SK-N-SH treated with all-trans-retinoic acid at 6 μM for 48 hours (cell line): ENCODE results near the gene SH3TC1.

Experiments used
- ESRRG ChIP-seq: fragments of 250-450 bp; sonication (Bioruptor Pico); IDR thresholded peaks from 2 replicates; pipeline ENCODE4 v1.6.1; 2021; ENCODE audit warnings: mild to moderate bottlenecking
- PATZ1 ChIP-seq: fragments of 250-450 bp; sonication (Bioruptor Pico); IDR thresholded peaks from 2 replicates; pipeline ENCODE4 v1.8.0; 2020; ENCODE audit warnings: mild to moderate bottlenecking, moderate library complexity, borderline replicate concordance
- ZC3H10 ChIP-seq: fragments of 250-450 bp; sonication (Bioruptor Pico); IDR thresholded peaks from 2 replicates; pipeline ENCODE4 v1.5.1; 2021; ENCODE audit warnings: mild to moderate bottlenecking, moderate library complexity
- TF ChIP-seq, protein P1 (sequence below): fragments of 250-450 bp; sonication (Bioruptor Pico); IDR thresholded peaks from 2 replicates; pipeline ENCODE4 v1.5.1; 2020; ENCODE audit warnings: low read depth, mild to moderate bottlenecking, moderate library complexity

DNA sequence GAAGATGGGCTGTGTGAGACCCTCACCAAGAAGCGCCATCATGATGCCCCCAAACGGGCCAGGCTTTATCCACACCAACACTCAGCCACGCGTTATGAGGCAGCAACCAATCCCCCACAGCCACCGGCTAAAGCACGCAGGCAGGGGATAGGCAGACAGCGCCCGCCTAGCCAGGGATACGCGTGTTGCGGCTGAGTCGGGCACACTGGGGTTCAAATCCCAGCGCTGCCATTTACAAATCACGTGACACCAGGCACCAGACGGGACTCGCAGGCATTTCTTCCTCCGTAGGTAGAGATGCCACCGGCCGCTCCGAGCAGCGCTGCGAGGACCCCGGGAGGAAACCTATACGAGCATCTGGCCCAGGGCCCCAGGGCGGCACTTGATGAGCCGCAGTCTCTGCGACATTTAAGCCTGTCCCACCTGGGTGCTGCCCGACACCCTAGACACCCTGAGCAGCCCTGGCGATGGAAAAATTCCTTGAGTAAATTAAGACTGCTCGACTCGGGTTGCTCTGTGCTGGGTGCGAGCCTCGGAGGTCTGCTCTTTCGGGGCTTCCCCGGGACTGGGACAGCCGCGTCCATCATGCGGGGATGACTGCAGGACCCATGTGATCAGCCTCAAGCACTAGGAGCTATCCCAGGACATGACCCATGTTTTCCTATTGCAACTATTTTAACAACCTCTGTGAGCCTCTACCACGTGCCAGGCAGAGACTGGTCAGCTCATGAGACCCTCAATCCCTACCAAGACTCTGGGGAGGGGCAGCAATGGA, 46.8 kb upstream of the SH3TC1 start:
- TF ChIP-seq PATZ1 (CRISPR knock-in tag) (no peak), ESRRG (CRISPR knock-in tag) (no peak), ZC3H10 (CRISPR knock-in tag) (no peak)
- TF ChIP-seq, protein P1, sequence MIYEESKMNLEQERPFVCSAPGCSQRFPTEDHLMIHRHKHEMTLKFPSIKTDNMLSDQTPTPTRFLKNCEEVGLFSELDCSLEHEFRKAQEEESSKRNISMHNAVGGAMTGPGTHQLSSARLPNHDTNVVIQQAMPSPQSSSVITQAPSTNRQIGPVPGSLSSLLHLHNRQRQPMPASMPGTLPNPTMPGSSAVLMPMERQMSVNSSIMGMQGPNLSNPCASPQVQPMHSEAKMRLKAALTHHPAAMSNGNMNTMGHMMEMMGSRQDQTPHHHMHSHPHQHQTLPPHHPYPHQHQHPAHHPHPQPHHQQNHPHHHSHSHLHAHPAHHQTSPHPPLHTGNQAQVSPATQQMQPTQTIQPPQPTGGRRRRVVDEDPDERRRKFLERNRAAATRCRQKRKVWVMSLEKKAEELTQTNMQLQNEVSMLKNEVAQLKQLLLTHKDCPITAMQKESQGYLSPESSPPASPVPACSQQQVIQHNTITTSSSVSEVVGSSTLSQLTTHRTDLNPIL (CRISPR knock-in tag), result no peak
